Stimulated activated CD8-positive, alpha-beta memory T cell treated with anti-CD3 and anti-CD28 coated beads, Interleukin-7, amount 100 ng/mL, for 1 hour (primary cell): ENCODE results near the gene TRAPPC11.

Source experiments
- DNase-seq, 2 donors: peaks; one replicate each; pipeline ENCODE4 v3.0.0-alpha.2; 2020; ENCODE audit warnings: low read depth in 2 of 2

The TRAPPC11 gene

DNA sequence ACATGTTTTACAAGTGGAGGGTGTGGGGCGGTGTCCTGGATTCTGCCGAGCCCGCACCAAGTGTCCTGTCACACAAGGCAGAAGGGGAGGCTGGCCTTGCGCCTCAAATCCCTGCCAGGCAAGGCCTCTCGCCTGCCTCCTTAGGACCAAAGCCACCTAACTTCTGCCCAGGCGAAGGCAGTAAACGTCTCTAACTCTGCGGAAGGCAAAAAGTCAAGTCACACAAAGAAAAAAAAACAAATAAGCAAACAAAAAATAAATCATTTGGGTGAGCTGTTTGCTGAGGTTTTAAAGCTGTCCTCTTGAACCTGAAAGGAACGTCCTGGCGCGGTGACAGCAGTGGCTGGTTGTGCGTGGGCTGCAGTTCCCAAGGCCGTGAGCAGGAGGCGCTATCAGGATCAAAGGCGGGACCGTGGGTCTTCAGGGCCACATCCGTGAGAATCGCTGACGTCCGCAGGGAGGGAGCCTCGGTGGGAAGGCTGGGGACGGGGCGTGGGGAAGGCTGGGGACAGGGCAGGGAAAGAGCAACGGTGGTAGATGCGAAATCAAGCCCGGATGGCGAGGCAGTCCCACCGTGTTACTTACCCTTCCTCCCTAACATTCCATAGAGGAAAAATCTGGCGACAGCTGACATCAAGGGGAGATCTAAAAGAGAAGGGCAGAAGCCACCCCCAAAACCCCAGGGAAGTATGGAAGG is 99.1 kb downstream of the TRAPPC11 start:
- no peak for DNase-seq

DNA sequence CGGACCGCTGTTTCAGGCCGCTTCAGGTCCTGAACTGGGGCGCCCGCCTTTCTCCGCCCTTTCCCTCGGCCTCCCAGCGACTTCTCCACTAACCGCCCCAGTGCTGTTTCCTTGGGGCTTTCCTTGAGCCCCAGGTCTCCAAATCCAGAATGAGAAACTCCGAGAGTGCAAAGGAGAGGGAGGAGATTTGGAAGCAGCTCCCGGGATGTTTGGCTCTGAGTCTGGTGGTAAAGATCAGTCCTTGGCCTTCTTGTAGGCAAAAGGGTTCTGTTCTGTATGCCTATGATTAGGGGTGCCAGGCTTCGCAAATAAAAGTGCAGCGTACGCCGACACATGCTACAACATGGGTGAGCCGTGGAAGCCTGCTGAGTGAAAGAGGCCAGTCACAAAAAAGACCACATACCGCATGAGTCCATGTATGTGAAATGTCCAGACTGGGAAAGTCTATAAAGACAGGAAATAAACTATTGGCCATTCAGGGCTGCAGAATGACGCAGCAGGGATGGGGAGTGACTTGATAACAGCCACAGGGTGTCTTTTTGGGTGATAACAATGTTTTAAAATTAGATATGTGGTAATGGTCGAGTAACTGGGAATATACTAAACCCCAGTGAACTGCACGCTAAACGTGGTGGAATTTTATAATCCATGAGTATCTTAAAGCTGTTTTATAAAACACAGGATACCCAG is 99.8 kb downstream of the TRAPPC11 start:
- no peak for DNase-seq

DNA sequence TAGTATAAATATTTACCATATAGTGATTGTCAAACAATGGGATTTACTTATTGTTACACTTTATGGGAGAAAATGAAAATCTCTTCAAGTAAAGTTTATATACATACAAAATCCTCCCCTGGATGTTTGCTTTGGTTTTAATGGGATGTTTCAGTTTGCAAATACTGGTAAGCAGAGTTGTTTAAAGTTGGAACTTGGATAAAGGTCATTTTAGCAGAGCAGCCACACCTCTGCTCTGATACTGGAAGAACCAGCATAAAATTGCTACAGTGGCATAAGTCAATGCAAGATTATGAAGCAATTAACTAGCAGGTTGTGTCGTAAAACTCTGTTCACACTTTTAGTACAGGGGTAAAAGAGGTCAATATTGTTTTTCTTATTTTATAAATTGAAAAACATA is 101.2 kb downstream of the TRAPPC11 start:
- no peak for DNase-seq
